Fibroblast of the aortic adventitia (primary cell): ENCODE results near the gene SIGLEC9. TPM values are rescaled to one million over a fixed set of nuclear protein-coding genes. Genes with fewer than 3 reads are reported as not detected.
"Not testable (repeated sequence)": the region's sequence is repeated elsewhere in the genome, so short reads cannot be mapped to it uniquely, and the experiment has no call there.

Experiments
- DNase-seq: peaks from one replicate; pipeline ENCODE4 v3.0.0-alpha.2; 2010; ENCODE audit warnings: low read depth
- H3K4me3 ChIP-seq: 2 replicates; pipeline ENCODE4 v1.5.1; 2011; ENCODE audit warnings: low read depth, mild to moderate bottlenecking, control low read depth, low read length, moderate library complexity
- total RNA-seq: library from RNA; depleted of rRNA; stranded (reverse); fragments of >200 nt; gene quantifications from 2 replicates; pipeline ENCODE4 v1.2.3, GENCODE V29; 2012; ENCODE audit warnings: low replicate concordance
- TF ChIP-seq, protein P1 (sequence below): IDR thresholded peaks from 2 replicates; pipeline ENCODE4 v1.5.1; 2011; ENCODE audit warnings: mild to moderate bottlenecking, low read length, control low read depth, inconsistent platforms; ENCODE audit not compliant: insufficient read depth

The SIGLEC9 gene
- total RNA-seq, 1 donor = 0.09 TPM

DNA sequence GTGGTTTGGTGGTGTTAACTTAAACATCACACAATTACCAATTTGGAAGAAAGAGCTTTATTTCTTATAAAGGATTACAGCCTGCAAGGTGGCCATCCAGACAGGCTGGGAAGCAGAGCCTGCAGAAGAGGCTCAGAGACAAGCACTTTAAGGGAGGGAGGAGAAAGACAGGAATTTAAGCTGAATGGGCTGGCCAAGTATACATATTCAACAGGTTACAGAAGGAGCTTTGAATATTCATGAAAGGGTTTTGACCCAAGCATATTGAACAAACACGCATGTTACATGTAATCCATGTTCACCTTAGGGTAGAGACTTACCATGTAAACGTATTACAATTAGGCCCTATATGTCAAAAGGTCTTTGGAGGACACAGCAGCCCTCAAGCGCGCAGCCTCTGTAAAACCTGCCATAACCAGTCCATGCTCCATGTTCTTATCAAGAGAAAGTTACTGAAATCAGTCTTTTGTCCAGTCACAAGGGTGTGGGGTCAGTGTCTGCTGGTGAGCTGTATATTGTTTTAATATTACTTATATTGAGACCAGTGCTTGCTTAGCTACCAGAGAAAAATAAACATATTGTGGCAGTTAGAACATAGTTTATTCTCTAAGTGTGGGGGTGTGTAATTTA, 37.3 kb downstream of the SIGLEC9 start:
- no peak overlapping the region for H3K4me3 ChIP-seq
- no peak for DNase-seq
- TF ChIP-seq, protein P1, sequence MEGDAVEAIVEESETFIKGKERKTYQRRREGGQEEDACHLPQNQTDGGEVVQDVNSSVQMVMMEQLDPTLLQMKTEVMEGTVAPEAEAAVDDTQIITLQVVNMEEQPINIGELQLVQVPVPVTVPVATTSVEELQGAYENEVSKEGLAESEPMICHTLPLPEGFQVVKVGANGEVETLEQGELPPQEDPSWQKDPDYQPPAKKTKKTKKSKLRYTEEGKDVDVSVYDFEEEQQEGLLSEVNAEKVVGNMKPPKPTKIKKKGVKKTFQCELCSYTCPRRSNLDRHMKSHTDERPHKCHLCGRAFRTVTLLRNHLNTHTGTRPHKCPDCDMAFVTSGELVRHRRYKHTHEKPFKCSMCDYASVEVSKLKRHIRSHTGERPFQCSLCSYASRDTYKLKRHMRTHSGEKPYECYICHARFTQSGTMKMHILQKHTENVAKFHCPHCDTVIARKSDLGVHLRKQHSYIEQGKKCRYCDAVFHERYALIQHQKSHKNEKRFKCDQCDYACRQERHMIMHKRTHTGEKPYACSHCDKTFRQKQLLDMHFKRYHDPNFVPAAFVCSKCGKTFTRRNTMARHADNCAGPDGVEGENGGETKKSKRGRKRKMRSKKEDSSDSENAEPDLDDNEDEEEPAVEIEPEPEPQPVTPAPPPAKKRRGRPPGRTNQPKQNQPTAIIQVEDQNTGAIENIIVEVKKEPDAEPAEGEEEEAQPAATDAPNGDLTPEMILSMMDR = no peak

- no peak for DNase-seq
- H3K4me3 ChIP-seq = no peak overlapping the region
- TF ChIP-seq, protein P1 = no peak
Observed at GRCh38 chr19:51163257-51163656, 38.6 kb downstream of the SIGLEC9 start.

- no peak for DNase-seq
- TF ChIP-seq, protein P1 = no peak
- H3K4me3 ChIP-seq = no peak overlapping the region
Observed at GRCh38 chr19:51164215-51164614, 39.5 kb downstream of the SIGLEC9 start.

DNA sequence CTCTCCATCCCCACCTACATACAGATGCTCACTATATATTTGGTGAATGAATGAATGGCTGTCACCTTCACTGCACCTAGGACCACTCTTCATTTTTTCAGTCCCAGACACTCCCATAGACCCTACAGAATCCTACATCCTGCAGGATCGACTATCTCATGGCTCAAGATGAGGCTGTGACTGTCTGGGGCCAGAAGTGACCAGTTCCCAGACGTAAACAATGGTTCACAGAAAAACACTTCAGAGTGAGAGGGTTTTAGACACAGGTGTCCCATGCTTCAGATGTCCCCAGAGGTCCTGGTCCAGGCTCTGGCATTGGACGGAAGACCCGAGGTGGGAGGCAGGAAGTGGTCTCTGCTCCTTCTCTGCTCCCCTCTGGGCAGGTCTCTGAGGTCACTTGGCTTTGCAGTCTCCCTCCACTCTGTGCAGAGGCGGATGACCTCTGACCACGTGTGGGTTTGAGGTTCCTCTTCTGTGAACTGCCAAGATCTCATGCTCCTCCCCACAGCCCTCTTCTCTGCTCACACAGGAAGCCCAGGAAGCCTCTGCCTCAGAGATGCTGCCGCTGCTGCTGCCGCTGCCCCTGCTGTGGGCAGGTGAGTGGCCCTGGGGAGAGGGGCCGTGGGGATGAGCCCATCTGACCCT, 42.3 kb downstream of the SIGLEC9 start:
- TF ChIP-seq, protein P1 = no peak
- DNase-seq = no peak
- no peak overlapping the region for H3K4me3 ChIP-seq

GRCh38 chr19:51168564-51169282, 44.0 kb downstream of the SIGLEC9 start:
- no peak for DNase-seq
- no peak overlapping the region for H3K4me3 ChIP-seq
- TF ChIP-seq, protein P1 = no peak

DNA sequence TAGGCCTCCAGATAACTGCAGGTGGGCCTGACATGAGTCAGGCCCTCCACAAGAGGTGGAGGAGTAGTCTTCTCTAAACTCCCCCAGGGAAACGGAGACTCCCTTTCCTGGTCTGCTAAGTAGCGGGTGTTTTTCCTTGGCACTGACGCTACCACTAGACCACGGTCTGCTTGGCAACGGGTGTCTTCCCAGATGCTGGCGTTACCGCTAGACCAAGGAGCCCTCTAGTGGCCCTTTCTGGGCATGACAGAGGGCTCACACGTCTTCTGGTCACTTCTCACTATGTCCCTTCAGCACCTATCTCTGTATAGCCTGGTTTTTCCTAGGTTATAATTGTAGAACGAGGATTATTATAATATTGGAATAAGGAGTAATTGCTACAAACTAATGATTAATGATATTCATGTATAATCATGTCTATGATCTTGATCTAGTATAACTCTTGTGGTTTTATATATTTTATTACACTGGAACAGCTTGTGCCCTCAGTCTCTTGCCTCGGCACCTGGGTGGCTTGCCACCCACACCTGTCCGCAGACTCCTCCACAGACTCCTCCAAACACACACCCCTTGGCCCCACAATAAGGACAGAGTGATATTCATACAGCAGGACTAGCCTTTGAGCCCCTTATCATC, 44.7 kb downstream of the SIGLEC9 start:
- DNase-seq = peak; percentile 67
- TF ChIP-seq, protein P1 = peak; percentile 82

More for the DNA sequence above, 44.7 kb downstream of the SIGLEC9 start:
- H3K4me3 ChIP-seq = not testable (repeated sequence)
